Measurements from ENCODE around the gene CDC42EP3.

Gene CDC42EP3, protein sequence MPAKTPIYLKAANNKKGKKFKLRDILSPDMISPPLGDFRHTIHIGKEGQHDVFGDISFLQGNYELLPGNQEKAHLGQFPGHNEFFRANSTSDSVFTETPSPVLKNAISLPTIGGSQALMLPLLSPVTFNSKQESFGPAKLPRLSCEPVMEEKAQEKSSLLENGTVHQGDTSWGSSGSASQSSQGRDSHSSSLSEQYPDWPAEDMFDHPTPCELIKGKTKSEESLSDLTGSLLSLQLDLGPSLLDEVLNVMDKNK

GRCh38 chr2:37671009-37671815 is at the start of gene CDC42EP3:
CDC42EP3 (minus strand) TSS chr2:37671642; CDS start chr2:37646587, 25,055 bp downstream.
- H3K27me3 ChIP-seq (ENCODE audit: control insufficient read depth, insufficient read depth, low read length), result peaks cover 18% of the 10 kb centered on the region
- peaks cover 20% of the 10 kb centered on the region for H3K4me1 ChIP-seq (ENCODE audit: control insufficient read depth, insufficient read depth, low read length)
- H3K9me3 ChIP-seq (ENCODE audit: control insufficient read depth, insufficient read depth, low read length), result no peaks in the 10 kb centered on the region
- peak within 1 kb of the TSS; percentile 61 for H3K9ac ChIP-seq (ENCODE audit: low read depth, low read length)
- H3K36me3 ChIP-seq (ENCODE audit: control insufficient read depth, insufficient read depth, low read length), result no peaks in the 10 kb centered on the region
- H3K4me3 ChIP-seq (ENCODE audit: low read depth, low read length), result peak within 1 kb of the TSS; percentile 87

GRCh38 chr2:37721201-37721560 is 49.7 kb upstream of the CDC42EP3 start:
- Histone ChIP-seq H3K9me3 (ENCODE audit: control insufficient read depth, insufficient read depth, low read length) (peaks cover 8% of the 10 kb centered on the region), H3K4me1 (ENCODE audit: control insufficient read depth, insufficient read depth, low read length) (no peaks in the 10 kb centered on the region), H3K9ac (ENCODE audit: low read depth, low read length) (no peak overlapping the region), H3K4me3 (ENCODE audit: low read depth, low read length) (no peak overlapping the region), H3K36me3 (ENCODE audit: control insufficient read depth, insufficient read depth, low read length) (no peaks in the 10 kb centered on the region), H3K27me3 (ENCODE audit: control insufficient read depth, insufficient read depth, low read length) (no peaks in the 10 kb centered on the region)

DNA sequence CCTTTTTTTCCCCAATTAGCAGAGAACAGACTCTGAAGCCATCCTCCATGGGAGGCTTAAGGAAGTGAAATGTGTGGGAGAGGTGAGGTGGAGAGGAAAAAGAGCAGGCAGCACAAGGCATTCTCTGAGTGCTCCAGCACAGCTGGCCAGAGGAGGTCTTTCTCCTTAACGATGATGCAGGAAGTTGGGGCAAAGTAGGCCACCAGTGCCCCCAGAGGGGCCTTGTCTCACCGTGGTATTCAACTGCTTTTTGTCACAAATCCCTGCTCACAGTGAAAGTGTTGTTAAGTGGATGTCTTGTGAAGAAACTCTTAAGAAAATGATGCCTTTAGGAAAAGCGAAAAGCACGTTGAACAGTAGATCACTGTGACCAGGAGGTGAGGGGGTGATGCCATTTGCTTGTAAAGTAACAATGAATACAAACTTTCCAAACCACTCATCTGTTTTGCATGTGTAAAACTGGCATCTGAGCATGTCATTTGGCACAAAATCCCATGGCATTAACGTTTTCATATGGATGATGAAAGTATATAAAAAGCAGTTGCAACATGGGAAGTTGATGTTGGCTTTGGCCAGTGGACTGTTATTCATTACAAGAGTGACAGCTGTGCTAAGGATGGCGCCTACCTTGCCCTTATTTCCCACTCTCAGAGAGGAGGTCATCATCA is 49.2 kb upstream of the CDC42EP3 start:
- H3K36me3 ChIP-seq (ENCODE audit: control insufficient read depth, insufficient read depth, low read length), result no peaks in the 10 kb centered on the region
- H3K27me3 ChIP-seq (ENCODE audit: control insufficient read depth, insufficient read depth, low read length), result no peaks in the 10 kb centered on the region
- no peaks in the 10 kb centered on the region for H3K4me1 ChIP-seq (ENCODE audit: control insufficient read depth, insufficient read depth, low read length)
- peaks cover 8% of the 10 kb centered on the region for H3K9me3 ChIP-seq (ENCODE audit: control insufficient read depth, insufficient read depth, low read length)
- H3K9ac ChIP-seq (ENCODE audit: low read depth, low read length), result no peak overlapping the region
- H3K4me3 ChIP-seq (ENCODE audit: low read depth, low read length), result no peak overlapping the region

DNA sequence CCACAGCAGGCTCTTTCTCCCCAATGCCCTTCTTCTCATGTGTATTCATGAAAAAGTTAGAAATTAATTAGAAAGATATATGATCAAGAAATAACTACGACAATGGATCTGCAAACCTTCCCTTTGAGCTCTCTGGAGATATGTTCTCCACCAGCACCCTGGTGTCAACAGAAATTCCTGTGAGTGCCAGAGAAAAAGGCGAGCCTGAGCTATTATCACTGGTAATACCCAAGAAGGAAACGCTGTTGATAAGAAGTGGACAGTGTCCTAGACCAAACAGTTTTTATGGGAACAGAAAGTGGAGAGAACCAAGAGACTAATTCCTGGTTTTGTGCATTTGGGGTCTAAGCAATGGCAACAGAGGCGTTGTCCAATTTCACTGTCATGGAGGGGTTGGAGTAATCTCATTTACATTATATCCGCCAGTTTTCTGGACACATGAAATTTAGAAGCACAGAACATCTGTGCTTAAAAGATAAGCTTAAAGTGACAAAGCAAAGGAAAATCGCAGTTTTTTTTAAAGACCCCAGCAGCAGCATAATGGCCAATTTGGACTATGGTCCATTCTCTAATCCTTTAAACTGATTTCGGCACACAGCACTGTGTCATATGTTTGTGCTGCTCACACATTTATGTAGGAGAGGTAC is 47.2 kb upstream of the CDC42EP3 start:
- H3K4me3 ChIP-seq (ENCODE audit: low read depth, low read length), result no peak overlapping the region
- H3K9ac ChIP-seq (ENCODE audit: low read depth, low read length), result no peak overlapping the region
- no peaks in the 10 kb centered on the region for H3K36me3 ChIP-seq (ENCODE audit: control insufficient read depth, insufficient read depth, low read length)
- no peaks in the 10 kb centered on the region for H3K27me3 ChIP-seq (ENCODE audit: control insufficient read depth, insufficient read depth, low read length)
- no peaks in the 10 kb centered on the region for H3K4me1 ChIP-seq (ENCODE audit: control insufficient read depth, insufficient read depth, low read length)
- peaks cover 8% of the 10 kb centered on the region for H3K9me3 ChIP-seq (ENCODE audit: control insufficient read depth, insufficient read depth, low read length)

DNA sequence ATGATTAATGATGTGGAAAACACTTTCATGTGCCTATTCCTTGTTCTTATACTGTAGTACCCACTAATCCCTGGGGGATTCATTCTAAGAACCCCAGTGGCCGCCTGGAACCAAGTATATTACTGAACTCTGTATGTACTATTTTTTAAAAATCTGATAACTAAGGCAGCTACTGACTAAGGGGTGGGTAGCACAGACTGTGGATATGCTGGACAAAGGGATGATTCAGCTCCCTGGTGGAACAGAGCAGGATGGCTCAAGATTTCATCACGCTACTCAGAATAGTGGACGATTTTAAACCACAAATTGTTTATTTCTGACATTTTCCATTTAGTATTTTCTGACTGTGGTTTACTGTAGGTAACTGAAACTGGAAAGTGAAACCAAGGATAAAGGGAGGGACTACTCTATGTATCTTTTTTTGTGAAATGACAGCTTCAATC is 41.8 kb upstream of the CDC42EP3 start:
- Histone ChIP-seq H3K9me3 (ENCODE audit: control insufficient read depth, insufficient read depth, low read length) (no peaks in the 10 kb centered on the region), H3K27me3 (ENCODE audit: control insufficient read depth, insufficient read depth, low read length) (no peaks in the 10 kb centered on the region), H3K4me1 (ENCODE audit: control insufficient read depth, insufficient read depth, low read length) (peaks cover 3% of the 10 kb centered on the region), H3K36me3 (ENCODE audit: control insufficient read depth, insufficient read depth, low read length) (no peaks in the 10 kb centered on the region), H3K4me3 (ENCODE audit: low read depth, low read length) (no peak overlapping the region), H3K9ac (ENCODE audit: low read depth, low read length) (no peak overlapping the region)

GRCh38 chr2:37711831-37712230 is 40.4 kb upstream of the CDC42EP3 start:
- no peak overlapping the region for H3K9ac ChIP-seq (ENCODE audit: low read depth, low read length)
- no peaks in the 10 kb centered on the region for H3K9me3 ChIP-seq (ENCODE audit: control insufficient read depth, insufficient read depth, low read length)
- H3K36me3 ChIP-seq (ENCODE audit: control insufficient read depth, insufficient read depth, low read length), result no peaks in the 10 kb centered on the region
- H3K4me3 ChIP-seq (ENCODE audit: low read depth, low read length), result no peak overlapping the region
- no peaks in the 10 kb centered on the region for H3K27me3 ChIP-seq (ENCODE audit: control insufficient read depth, insufficient read depth, low read length)
- H3K4me1 ChIP-seq (ENCODE audit: control insufficient read depth, insufficient read depth, low read length), result peaks cover 3% of the 10 kb centered on the region

GRCh38 chr2:37711308-37711731 is 39.9 kb upstream of the CDC42EP3 start:
- Histone ChIP-seq H3K9ac (ENCODE audit: low read depth, low read length) (no peak overlapping the region), H3K4me3 (ENCODE audit: low read depth, low read length) (no peak overlapping the region)

DNA sequence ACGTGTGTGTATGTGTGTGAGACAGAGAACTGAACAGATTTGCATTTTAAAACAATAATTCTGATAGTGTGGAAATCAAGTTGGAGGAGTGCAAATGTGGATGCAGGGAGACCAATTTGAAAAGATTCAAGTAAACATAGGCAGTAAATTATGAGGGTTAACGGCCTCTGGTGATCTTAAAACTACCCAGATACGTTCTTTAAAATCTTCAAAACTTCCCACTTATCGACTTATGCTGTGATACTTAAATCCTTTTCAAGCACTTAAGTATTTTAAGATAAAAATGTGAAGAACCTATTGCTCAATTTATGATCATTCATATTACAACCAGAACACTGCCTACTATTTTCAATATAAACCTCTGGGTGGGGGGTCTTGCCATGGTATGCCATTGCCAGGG is 37.7 kb upstream of the CDC42EP3 start:
- Histone ChIP-seq H3K4me3 (ENCODE audit: low read depth, low read length) (no peak overlapping the region), H3K4me1 (ENCODE audit: control insufficient read depth, insufficient read depth, low read length) (peaks cover 3% of the 10 kb centered on the region), H3K36me3 (ENCODE audit: control insufficient read depth, insufficient read depth, low read length) (no peaks in the 10 kb centered on the region), H3K9me3 (ENCODE audit: control insufficient read depth, insufficient read depth, low read length) (no peaks in the 10 kb centered on the region), H3K9ac (ENCODE audit: low read depth, low read length) (no peak overlapping the region), H3K27me3 (ENCODE audit: control insufficient read depth, insufficient read depth, low read length) (no peaks in the 10 kb centered on the region)

More at GRCh38 chr2:37711308-37711731, 39.9 kb upstream of the CDC42EP3 start:
- Histone ChIP-seq H3K9me3 (ENCODE audit: control insufficient read depth, insufficient read depth, low read length) (no peaks in the 10 kb centered on the region), H3K4me1 (ENCODE audit: control insufficient read depth, insufficient read depth, low read length) (peaks cover 3% of the 10 kb centered on the region), H3K36me3 (ENCODE audit: control insufficient read depth, insufficient read depth, low read length) (no peaks in the 10 kb centered on the region), H3K27me3 (ENCODE audit: control insufficient read depth, insufficient read depth, low read length) (no peaks in the 10 kb centered on the region)

- Histone ChIP-seq H3K36me3 (ENCODE audit: control insufficient read depth, insufficient read depth, low read length) (no peaks in the 10 kb centered on the region), H3K4me3 (ENCODE audit: low read depth, low read length) (no peak overlapping the region), H3K9ac (ENCODE audit: low read depth, low read length) (no peak overlapping the region), H3K4me1 (ENCODE audit: control insufficient read depth, insufficient read depth, low read length) (peaks cover 3% of the 10 kb centered on the region), H3K9me3 (ENCODE audit: control insufficient read depth, insufficient read depth, low read length) (no peaks in the 10 kb centered on the region), H3K27me3 (ENCODE audit: control insufficient read depth, insufficient read depth, low read length) (no peaks in the 10 kb centered on the region)
Measured at GRCh38 chr2:37708146-37708545, 36.7 kb upstream of the CDC42EP3 start.

GRCh38 chr2:37707393-37707792 is 36.0 kb upstream of the CDC42EP3 start:
- no peaks in the 10 kb centered on the region for H3K36me3 ChIP-seq (ENCODE audit: control insufficient read depth, insufficient read depth, low read length)
- H3K4me1 ChIP-seq (ENCODE audit: control insufficient read depth, insufficient read depth, low read length), result peaks cover 3% of the 10 kb centered on the region
- H3K9me3 ChIP-seq (ENCODE audit: control insufficient read depth, insufficient read depth, low read length), result no peaks in the 10 kb centered on the region
- H3K27me3 ChIP-seq (ENCODE audit: control insufficient read depth, insufficient read depth, low read length), result no peaks in the 10 kb centered on the region
- H3K4me3 ChIP-seq (ENCODE audit: low read depth, low read length), result no peak overlapping the region
- no peak overlapping the region for H3K9ac ChIP-seq (ENCODE audit: low read depth, low read length)

GRCh38 chr2:37706334-37707183 is 35.1 kb upstream of the CDC42EP3 start:
- no peaks in the 10 kb centered on the region for H3K36me3 ChIP-seq (ENCODE audit: control insufficient read depth, insufficient read depth, low read length)
- no peaks in the 10 kb centered on the region for H3K9me3 ChIP-seq (ENCODE audit: control insufficient read depth, insufficient read depth, low read length)
- H3K4me1 ChIP-seq (ENCODE audit: control insufficient read depth, insufficient read depth, low read length), result peaks cover 3% of the 10 kb centered on the region
- H3K27me3 ChIP-seq (ENCODE audit: control insufficient read depth, insufficient read depth, low read length), result no peaks in the 10 kb centered on the region
- H3K9ac ChIP-seq (ENCODE audit: low read depth, low read length), result no peak overlapping the region
- no peak overlapping the region for H3K4me3 ChIP-seq (ENCODE audit: low read depth, low read length)
